ENCODE data around the gene SLC7A14.

- TF ChIP-seq, protein P1, sequence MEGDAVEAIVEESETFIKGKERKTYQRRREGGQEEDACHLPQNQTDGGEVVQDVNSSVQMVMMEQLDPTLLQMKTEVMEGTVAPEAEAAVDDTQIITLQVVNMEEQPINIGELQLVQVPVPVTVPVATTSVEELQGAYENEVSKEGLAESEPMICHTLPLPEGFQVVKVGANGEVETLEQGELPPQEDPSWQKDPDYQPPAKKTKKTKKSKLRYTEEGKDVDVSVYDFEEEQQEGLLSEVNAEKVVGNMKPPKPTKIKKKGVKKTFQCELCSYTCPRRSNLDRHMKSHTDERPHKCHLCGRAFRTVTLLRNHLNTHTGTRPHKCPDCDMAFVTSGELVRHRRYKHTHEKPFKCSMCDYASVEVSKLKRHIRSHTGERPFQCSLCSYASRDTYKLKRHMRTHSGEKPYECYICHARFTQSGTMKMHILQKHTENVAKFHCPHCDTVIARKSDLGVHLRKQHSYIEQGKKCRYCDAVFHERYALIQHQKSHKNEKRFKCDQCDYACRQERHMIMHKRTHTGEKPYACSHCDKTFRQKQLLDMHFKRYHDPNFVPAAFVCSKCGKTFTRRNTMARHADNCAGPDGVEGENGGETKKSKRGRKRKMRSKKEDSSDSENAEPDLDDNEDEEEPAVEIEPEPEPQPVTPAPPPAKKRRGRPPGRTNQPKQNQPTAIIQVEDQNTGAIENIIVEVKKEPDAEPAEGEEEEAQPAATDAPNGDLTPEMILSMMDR (IDR thresholded peaks at IDR 0.05), result no peak
- no peak for TF ChIP-seq POLR2A (IDR thresholded peaks at IDR 0.05)
These were observed 89.1 kb downstream of the SLC7A14 start for GRCh38 chr3:170496868-170497140.
